ENCODE data around the gene ZSCAN25.
A peak's percentile ranks its signal among the peaks of the same experiment; 100 is the strongest.
"Not testable (repeated sequence)": the region's sequence is repeated elsewhere in the genome, so short reads cannot be mapped to it uniquely, and the experiment has no call there.

Gene ZSCAN25

GRCh38 chr7:99616359-99617191 lies at the start of gene ZSCAN25:
Gene ZSCAN25 (plus strand): TSS chr7:99616946. CDS start chr7:99619607, 2,661 bp downstream.
- peak; percentile 91 for DNase-seq

DNA sequence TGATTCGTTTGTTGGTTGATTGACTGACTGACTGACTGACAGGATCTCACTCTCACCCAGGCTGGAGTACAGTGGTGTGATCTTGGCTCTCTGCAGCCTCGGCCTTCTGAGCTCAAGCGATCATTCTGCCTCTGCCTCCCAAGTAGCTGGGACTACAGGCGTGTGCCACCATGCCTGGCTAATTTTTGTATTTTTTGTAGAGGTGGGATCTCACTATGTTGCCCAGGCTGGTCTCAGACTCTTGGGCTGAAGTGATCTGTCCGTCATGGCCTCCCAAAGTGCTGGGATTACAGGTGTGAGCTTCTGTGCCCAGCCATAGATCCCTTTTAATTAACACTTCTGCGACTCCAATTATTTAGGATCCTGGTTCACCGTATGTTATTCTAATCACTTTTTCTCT lies 48.0 kb upstream of the ZSCAN25 start:
- not testable (repeated sequence) for DNase-seq

DNA sequence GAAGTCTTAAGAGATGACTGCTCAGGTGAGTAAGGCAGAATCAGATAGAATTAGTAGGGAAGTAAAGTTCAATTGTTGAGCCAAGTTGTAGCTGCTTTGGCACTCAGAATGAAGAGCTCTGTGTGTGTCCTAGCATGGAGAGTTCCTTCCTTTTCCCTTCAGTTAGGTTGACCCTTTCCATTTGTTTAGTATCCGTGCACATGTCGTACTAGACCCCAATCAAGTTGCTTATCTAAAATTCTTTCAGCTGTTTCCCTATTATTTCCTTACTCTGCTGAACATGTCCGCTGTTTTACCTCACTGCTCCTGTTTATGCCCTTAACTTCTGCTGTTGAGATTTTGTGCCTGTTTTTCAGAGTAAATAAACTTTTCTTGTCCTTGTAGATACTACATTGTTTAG lies 45.0 kb upstream of the ZSCAN25 start:
- no peak for DNase-seq

DNA sequence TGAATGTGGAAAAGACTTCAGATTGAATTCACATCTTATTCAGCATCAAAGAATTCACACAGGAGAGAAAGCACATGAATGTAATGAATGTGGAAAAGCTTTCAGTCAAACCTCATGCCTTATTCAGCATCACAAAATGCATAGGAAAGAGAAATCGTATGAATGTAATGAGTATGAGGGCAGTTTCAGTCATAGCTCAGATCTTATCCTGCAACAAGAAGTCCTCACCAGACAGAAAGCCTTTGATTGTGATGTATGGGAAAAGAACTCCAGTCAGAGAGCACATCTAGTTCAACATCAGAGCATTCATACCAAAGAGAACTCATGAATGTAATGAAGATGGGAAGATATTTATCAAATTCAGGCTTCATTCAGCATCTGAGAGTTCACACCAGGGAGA lies 43.5 kb upstream of the ZSCAN25 start:
- no peak for DNase-seq

GRCh38 chr7:99576251-99576650 lies 40.5 kb upstream of the ZSCAN25 start:
- DNase-seq, result no peak

- no peak for DNase-seq
These were observed 37.3 kb upstream of the ZSCAN25 start for GRCh38 chr7:99579281-99579955.

- peak; percentile 53 for DNase-seq
These were observed 36.6 kb upstream of the ZSCAN25 start for GRCh38 chr7:99579956-99580777.

GRCh38 chr7:99580778-99581332 lies 35.9 kb upstream of the ZSCAN25 start:
- DNase-seq, result not testable (repeated sequence)

DNA sequence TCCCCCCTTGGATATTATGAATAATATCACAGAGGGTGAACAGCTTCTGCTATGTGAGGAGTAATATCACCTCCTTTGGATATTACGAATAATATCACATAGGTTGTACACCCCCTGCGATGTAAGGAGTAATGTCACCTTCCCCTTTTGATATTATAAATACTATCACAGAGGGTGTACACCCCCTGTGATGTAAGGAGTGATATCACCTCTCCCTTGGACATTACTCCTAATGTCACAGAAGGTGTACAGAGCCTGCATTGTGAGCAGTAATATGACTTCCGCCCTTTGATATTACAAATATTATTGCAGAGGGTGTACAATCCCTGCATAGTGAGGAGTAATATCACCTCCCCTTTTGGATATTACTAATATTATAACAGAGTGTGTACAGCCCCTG lies 27.9 kb upstream of the ZSCAN25 start:
- no peak for DNase-seq

DNA sequence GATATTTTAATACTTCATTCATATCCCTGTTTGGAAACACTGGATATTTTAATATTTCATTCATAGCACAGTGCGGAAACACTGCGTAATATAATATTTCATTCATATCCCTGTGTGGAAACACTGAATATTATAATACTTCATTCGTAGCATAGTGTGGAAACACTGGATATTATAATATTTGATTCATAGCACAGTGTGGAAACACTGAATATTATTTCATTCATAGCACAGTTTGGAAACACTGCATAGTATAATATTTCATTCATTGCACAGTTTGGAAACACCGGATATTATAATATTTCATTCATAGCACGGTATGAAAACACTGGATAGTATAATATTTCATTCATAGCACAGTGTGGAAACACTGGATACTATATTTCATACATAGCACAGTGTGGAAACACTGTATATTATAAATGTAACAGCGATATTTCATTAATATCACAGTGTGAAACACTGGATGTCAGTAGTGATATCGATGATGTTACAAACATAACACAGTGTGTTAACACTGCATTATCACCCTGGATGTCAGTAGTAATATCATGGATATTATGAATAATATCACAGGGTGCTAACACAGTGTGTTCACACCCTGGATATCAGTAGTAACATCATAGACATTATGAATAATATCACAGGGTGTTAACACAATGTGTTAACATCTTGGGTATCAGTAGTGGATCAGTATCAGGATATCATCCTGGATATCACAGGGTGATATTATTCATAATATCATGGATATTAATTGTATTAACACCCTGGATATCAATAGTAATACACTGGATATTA lies 21.6 kb upstream of the ZSCAN25 start:
- DNase-seq, result no peak

DNA sequence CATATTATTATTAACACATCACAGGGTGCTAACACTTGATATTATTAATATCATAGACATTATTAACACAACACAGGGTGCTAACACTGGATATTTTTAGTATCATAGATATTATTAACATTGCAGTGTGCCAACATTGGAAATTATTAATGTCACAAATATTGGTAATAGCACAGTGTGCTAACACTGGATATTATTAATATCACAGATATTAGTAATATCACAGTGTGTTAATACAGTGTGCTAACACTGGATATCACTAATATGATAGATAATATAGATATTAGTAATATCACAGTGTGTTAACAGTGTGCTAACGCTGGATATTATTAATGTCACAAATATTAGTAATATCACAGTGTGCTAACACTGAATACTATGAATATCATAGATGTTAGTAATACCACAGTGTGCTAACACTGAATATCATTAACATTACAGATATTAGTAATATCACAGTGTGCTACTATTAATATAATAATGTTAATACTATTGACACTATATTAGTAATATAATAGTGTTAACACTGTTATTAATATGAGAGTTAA lies 20.3 kb upstream of the ZSCAN25 start:
- DNase-seq, result no peak

DNA sequence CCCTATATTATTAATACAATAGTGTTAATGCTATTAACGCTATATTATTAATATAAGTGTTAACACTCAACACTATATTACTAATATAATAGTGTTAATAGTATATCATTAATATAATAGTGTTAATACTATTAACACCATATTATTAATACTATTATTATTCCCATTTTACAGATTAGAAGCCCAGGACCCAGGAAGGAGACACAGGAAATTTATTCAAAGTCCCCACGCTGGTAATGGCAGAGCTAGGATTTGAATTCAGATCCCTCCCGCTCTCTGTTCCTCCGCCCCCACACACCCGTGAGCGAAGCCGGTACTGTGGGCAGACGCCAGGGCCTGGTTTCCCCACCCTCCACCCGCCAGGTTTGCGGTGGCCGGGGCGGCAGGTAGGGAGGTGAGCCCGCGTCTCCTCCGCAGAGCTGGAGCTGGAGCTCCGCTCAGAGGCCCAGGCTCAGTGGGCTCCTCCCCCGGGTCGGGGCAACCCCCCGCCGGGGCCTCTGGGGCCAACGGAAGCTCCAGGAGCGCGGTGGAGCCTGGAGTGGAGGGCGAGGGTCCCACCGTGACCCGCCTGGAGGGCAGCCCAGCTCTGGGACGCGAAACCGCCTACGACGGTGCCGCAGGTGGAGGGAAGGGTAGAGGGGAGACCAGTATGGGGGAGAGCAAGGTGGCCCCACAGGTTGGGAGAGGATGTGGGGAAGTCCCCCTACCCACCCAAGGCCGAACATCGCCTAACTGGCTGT lies 18.8 kb upstream of the ZSCAN25 start, which contains the start of gene TMEM225B:
Gene TMEM225B, plus strand, starts transcription at position 506 of the 740 bp plus-strand sequence. CDS start 6,122 bp downstream, outside the sequence.
- DNase-seq, result no peak

GRCh38 chr7:99599836-99600235 lies 16.9 kb upstream of the ZSCAN25 start:
- no peak for DNase-seq

DNA sequence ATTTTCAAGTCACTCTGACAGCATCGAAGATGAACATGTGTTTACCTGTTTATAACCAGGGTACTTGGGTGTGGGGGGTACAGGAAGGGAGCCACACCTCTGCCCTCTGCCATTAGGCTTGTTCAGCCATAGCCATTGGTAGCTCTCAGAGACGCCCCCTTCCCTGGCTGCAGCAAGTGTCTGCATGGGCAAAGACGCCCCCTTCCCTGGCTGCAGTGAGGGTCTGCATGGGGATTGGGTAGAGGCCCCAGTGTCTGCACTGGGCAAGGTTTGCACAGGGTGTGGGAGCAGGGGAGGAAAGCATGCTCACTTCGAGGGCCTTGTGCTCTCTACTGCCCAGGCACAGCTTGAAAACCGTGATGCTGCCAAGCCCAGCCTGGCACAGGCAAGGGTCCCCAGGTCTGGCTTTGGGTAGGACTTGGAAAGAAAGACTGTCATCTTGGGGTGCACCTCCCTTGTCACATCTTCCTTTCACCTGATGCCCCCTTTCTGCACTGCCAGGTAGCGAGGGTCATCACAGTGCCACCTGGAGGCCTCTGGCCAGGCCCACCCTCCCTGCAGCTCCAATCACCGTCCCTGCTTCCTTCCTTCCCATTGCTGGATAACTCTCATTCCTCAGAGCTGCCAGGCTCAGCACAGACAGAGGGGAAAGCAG lies 15.0 kb upstream of the ZSCAN25 start:
- no peak for DNase-seq

- no peak for DNase-seq
These were observed 11.2 kb upstream of the ZSCAN25 start for GRCh38 chr7:99605527-99605926.

DNA sequence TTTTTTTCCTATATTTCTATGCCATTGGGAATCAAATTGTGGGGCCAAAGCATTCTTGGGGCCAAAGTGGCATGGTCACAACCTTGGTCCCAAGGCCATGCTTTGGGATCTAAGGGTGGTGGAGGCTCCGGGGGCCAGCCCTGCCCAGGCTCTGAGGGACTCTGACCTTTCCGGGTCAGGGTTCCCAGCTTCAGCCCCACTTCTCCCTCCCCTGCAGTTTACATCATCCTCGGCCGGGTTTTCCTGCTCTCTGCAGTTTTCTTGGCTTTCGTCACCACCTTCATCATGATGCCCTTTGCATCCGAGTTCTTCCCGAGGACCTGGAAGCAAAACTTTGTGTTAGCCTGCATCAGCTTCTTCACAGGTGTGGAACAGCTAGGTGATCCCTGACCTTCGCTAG lies 10.2 kb upstream of the ZSCAN25 start:
- no peak for DNase-seq

- DNase-seq, result no peak
These were observed 9.2 kb upstream of the ZSCAN25 start for GRCh38 chr7:99607548-99607947.

GRCh38 chr7:99614495-99614894 lies 2.3 kb upstream of the ZSCAN25 start:
- no peak for DNase-seq

GRCh38 chr7:99615989-99616358 lies 772 bp upstream of the ZSCAN25 start:
- no peak for DNase-seq

DNA sequence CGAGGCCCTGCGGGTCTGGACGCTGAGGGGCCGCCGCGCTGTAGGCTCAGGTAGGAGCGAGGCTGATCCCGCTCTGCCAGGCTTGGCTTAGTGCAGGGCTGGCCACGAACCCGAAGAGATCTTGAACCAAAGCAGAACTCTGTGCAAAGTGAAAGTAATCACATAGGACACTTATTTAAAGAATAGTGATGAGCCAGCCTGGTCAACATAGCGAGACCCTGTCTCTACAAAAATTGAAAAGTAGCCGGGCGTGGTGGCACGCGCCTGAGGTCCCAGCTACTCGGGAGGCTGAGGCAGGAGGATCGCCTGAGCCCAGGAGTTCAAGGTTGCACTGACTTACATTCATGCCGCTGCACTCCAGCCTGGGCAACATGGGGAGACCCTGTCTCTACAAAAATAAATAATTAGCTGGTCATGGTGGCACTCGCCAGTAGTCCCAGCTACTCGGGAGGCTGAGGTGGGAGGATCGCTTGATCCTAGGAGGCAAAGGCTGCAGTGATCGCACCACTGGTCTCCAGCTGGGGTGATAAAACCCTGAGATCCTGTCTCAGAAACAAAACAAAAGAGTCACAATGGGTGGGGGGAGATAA lies 541 bp downstream of the ZSCAN25 start:
- DNase-seq, result no peak

All from CD4-positive, alpha-beta T cell treated with Interleukin-21 for 1 hour (primary cell).